OCI-LY7 (cell line): ENCODE measurements around the gene DMD. TPM values are rescaled to one million over a fixed set of nuclear protein-coding genes. Genes with fewer than 3 reads are reported as not detected.

Experiments used
- BruUV-seq: library from RNA; stranded (reverse); fragments of 400-500 nt; replicated peaks from 2 replicates; lab custom pipeline; 2021; lab: Mats Ljungman, UMichigan
- CTCF ChIA-PET: fragments of 300-600 bp; sonication (Branson Sonifier 250); formaldehyde crosslinking; loops from one replicate; lab custom pipeline; 2022; ENCODE audit warnings: antibody characterized with exemption; ENCODE audit not compliant: unreplicated experiment; lab: Charles Lee
- POLR2A ChIA-PET: fragments of 300-600 bp; sonication (Branson Sonifier 250); formaldehyde crosslinking; loops from one replicate; lab custom pipeline; 2022; ENCODE audit warnings: antibody characterized with exemption; lab: Charles Lee
- DNase-seq: peaks from one replicate; pipeline ENCODE4 v3.0.0-alpha.2; 2015; ENCODE audit warnings: low spot score
- H2AFZ ChIP-seq: fragments of 200-600 bp; sonication (generic), shearing (Covaris generic); 2 replicates; pipeline ENCODE4 v1.6.1; 2014; ENCODE audit warnings: mild to moderate bottlenecking, antibody characterized with exemption, low read length, moderate library complexity
- H3K27ac ChIP-seq: fragments of 200-600 bp; sonication (generic); 2 replicates; pipeline ENCODE4 v1.5.1; 2014; ENCODE audit warnings: mixed run types, low read depth, mild to moderate bottlenecking, moderate library complexity, low read length, inconsistent platforms; ENCODE audit not compliant: poor library complexity, severe bottlenecking
- H3K36me3 ChIP-seq: fragments of 200-600 bp; sonication (generic); 2 replicates; pipeline ENCODE4 v1.6.1; 2014; ENCODE audit warnings: mild to moderate bottlenecking, antibody characterized with exemption, low read length, moderate library complexity, mixed read lengths; ENCODE audit not compliant: insufficient read depth
- H3K4me1 ChIP-seq: fragments of 200-600 bp; sonication (generic); 2 replicates; pipeline ENCODE4 v1.5.1; 2014; ENCODE audit warnings: mild to moderate bottlenecking, low read length; ENCODE audit not compliant: insufficient read depth, poor library complexity, severe bottlenecking
- H3K4me2 ChIP-seq: fragments of 200-600 bp; sonication (generic); 2 replicates; pipeline ENCODE4 v1.6.1; 2014; ENCODE audit warnings: mild to moderate bottlenecking, low read length
- H3K4me3 ChIP-seq: fragments of 200-600 bp; sonication (generic); 2 replicates; pipeline ENCODE4 v1.5.1; 2014; ENCODE audit warnings: mild to moderate bottlenecking, low read depth, low read length; ENCODE audit not compliant: poor library complexity, severe bottlenecking
- H3K79me2 ChIP-seq: fragments of 200-600 bp; sonication (generic); 2 replicates; pipeline ENCODE4 v1.6.1; 2016; ENCODE audit warnings: low read depth, mild to moderate bottlenecking, low read length, moderate library complexity, mixed read lengths; ENCODE audit not compliant: insufficient read depth
- H3K9me2 ChIP-seq: fragments of 200-600 bp; sonication (generic); 2 replicates; pipeline ENCODE4 v1.6.1; 2016; ENCODE audit warnings: mild to moderate bottlenecking, low read length, mixed read lengths; ENCODE audit not compliant: insufficient read depth
- H3K9me3 ChIP-seq: fragments of 200-600 bp; sonication (generic); 2 replicates; pipeline ENCODE4 v1.6.1; 2014; ENCODE audit warnings: mild to moderate bottlenecking, mixed run types, low read length, mixed read lengths
- H4K20me1 ChIP-seq: fragments of 200-600 bp; sonication (generic); 2 replicates; pipeline ENCODE4 v1.6.1; 2014; ENCODE audit warnings: mild to moderate bottlenecking, antibody characterized with exemption, low read length, moderate library complexity, mixed read lengths; ENCODE audit not compliant: insufficient read depth
- EZH2phosphoT487 ChIP-seq: fragments of 200-600 bp; sonication (generic); IDR thresholded peaks from 2 replicates; pipeline ENCODE4 v1.6.1; 2018; ENCODE audit warnings: low read depth, borderline replicate concordance, mild to moderate bottlenecking, mixed run types, antibody characterized with exemption, low read length, moderate library complexity, mixed read lengths
- intact Hi-C: fragments of 100-400 bp; cut with micrococcal nuclease; formaldehyde crosslinking; loops from one replicate; pipeline ENCODE4 v1.10.0; 2022; ENCODE audit not compliant: unreplicated experiment
- total RNA-seq, 2 experiments: library from RNA; depleted of rRNA in 1 of 2; stranded (reverse); fragments of >200 nt in 1 of 2; shearing (Covaris generic) in 1 of 2; gene quantifications; 2 replicates each; pipeline ENCODE4 v1.2.3, GENCODE V29; 2014 to 2022
- TF ChIP-seq, protein P1 (sequence below): fragments of 200-600 bp; sonication (generic); conservative IDR thresholded peaks from 2 replicates; pipeline ENCODE4 v1.5.1; 2014; ENCODE audit warnings: mild to moderate bottlenecking, antibody characterized with exemption, low read length, moderate library complexity, mixed read lengths

The DMD gene
- total RNA-seq, 2 experiments from 2014 or later, result 20.5 to 61.4 TPM

DNA sequence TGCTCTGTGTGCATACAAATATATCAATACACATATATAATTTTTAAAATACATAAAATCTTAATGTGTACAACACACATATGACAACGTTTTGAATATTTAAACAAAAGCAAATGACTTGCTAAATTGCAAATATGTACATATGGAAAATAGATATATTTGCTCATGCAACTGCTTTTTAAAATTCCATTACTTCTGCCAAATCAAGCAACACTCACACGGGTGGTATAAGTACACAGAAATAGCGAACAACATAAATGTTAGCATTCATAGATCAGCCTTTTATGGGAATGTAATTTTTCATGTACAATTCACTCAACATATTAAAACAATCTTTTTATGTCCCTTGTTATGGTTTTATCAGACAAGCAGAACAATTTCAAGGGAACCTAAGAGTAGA is 116.3 kb downstream of the DMD start:
- TF ChIP-seq, protein P1, sequence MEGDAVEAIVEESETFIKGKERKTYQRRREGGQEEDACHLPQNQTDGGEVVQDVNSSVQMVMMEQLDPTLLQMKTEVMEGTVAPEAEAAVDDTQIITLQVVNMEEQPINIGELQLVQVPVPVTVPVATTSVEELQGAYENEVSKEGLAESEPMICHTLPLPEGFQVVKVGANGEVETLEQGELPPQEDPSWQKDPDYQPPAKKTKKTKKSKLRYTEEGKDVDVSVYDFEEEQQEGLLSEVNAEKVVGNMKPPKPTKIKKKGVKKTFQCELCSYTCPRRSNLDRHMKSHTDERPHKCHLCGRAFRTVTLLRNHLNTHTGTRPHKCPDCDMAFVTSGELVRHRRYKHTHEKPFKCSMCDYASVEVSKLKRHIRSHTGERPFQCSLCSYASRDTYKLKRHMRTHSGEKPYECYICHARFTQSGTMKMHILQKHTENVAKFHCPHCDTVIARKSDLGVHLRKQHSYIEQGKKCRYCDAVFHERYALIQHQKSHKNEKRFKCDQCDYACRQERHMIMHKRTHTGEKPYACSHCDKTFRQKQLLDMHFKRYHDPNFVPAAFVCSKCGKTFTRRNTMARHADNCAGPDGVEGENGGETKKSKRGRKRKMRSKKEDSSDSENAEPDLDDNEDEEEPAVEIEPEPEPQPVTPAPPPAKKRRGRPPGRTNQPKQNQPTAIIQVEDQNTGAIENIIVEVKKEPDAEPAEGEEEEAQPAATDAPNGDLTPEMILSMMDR, result no peak
- TF ChIP-seq EZH2phosphoT487, result no peak
- no TSS peak for BruUV-seq
- ChIA-PET POLR2A (no interaction called here), CTCF (no interaction called here)
- no peaks in the 10 kb centered on the region for H3K4me1 ChIP-seq
- no peak for DNase-seq
- no peak overlapping the region for H3K4me3 ChIP-seq
- H3K27ac ChIP-seq, result no peak overlapping the region
- no peaks in the 10 kb centered on the region for H3K9me2 ChIP-seq
- H3K4me2 ChIP-seq, result no peak overlapping the region
- no peaks in the 10 kb centered on the region for H3K79me2 ChIP-seq
- H2AFZ ChIP-seq, result no peak overlapping the region
- peaks cover 6% of the 10 kb centered on the region for H3K36me3 ChIP-seq
- H3K9me3 ChIP-seq, result no peaks in the 10 kb centered on the region
- intact Hi-C loops, result no loop called here
- H4K20me1 ChIP-seq, result no peaks in the 10 kb centered on the region

DNA sequence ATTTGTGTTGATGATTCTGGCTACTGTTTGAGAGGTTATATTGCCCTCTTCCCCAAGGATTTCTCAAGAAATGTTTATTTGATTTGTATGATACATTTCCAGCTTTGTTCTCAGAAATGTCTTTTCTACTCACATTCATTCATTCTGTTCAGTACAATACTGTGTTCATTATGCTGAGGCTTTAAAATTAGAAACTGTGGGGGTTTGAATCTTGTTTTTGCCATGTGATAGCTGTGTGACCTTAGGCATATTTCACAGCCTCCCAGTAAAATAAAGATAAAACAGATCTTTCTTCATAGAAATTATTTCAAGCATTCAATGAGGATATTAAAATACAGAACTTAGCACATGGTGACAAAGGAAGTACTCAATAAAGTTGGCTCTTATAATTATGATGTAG is 123.9 kb downstream of the DMD start:
- H4K20me1 ChIP-seq, result no peaks in the 10 kb centered on the region
- DNase-seq, result no peak
- no peaks in the 10 kb centered on the region for H3K79me2 ChIP-seq
- BruUV-seq, result no TSS peak
- H3K4me3 ChIP-seq, result no peak overlapping the region
- no peak for TF ChIP-seq EZH2phosphoT487
- TF ChIP-seq, protein P1, result no peak
- no peaks in the 10 kb centered on the region for H3K9me3 ChIP-seq
- intact Hi-C loops, result no loop called here
- H3K36me3 ChIP-seq, result no peaks in the 10 kb centered on the region; the same call in 1 of the 2 replicates
- no peak overlapping the region for H3K4me2 ChIP-seq
- POLR2A ChIA-PET, result interaction anchor here (1.4 kb wide), 1 partner anchor 29 kb away, joined by 3 read pairs; no protein-coding TSS in a partner anchor
- CTCF ChIA-PET, result no interaction called here
- peak overlapping the region; percentile 54; the same call in 1 of the 2 replicates for H2AFZ ChIP-seq
- no peak overlapping the region for H3K27ac ChIP-seq
- no peaks in the 10 kb centered on the region for H3K9me2 ChIP-seq
- no peaks in the 10 kb centered on the region for H3K4me1 ChIP-seq

DNA sequence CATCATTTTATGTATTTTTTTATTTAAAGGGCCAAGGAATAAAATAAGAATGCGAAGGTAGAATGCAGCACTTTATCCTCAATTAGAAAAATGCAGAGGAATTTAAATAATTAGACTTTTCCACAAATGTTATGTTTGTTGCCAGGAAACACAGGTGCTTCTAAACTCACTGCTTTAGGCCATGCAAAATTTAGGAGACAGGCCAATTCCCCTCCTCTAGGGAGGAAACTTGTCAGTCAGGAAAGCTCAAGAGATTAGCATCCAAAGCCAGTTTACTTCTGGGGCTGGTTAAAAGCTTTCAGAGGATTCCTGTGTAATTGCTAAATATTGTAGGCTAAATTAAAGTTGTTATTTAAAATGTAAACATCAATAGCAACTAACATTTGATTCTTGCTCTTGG is 124.5 kb downstream of the DMD start:
- no peaks in the 10 kb centered on the region for H3K9me3 ChIP-seq
- no peaks in the 10 kb centered on the region for H3K79me2 ChIP-seq
- no peaks in the 10 kb centered on the region for H4K20me1 ChIP-seq
- intact Hi-C loops, result no loop called here
- CTCF ChIA-PET, result no interaction called here
- no peak overlapping the region for H3K27ac ChIP-seq
- no peaks in the 10 kb centered on the region; the same call in 1 of the 2 replicates for H3K36me3 ChIP-seq
- H2AFZ ChIP-seq, result peak overlapping the region; percentile 54; the same call in 1 of the 2 replicates
- TF ChIP-seq EZH2phosphoT487, result no peak
- TF ChIP-seq, protein P1, result no peak
- H3K4me2 ChIP-seq, result no peak overlapping the region
- no peaks in the 10 kb centered on the region for H3K9me2 ChIP-seq
- no peak for DNase-seq
- BruUV-seq, result no TSS peak
- H3K4me3 ChIP-seq, result no peak overlapping the region
- no peaks in the 10 kb centered on the region for H3K4me1 ChIP-seq
- POLR2A ChIA-PET, result interaction anchor here (1.4 kb wide), 1 partner anchor 28 kb away, joined by 3 read pairs; no protein-coding TSS in a partner anchor
